ENCODE data around the gene LAMB3.
"Not testable (repeated sequence)": the region's sequence is repeated elsewhere in the genome, so short reads cannot be mapped to it uniquely, and the experiment has no call there.

The LAMB3 gene

GRCh38 chr1:209652121-209652735 lies at the start of gene LAMB3:
Gene LAMB3 (minus strand): TSS chr1:209652425. CDS start chr1:209650944, 1,481 bp downstream.
- no peak for DNase-seq (ENCODE audit: low read depth, low spot score)

GRCh38 chr1:209700686-209701085 lies 48.5 kb upstream of the LAMB3 start:
- not testable (repeated sequence) for DNase-seq (ENCODE audit: low read depth, low spot score)

- DNase-seq (ENCODE audit: low read depth, low spot score) = no peak
These were observed 44.9 kb upstream of the LAMB3 start for GRCh38 chr1:209697126-209697525.

- DNase-seq (ENCODE audit: low read depth, low spot score) = no peak
These were observed 44.4 kb upstream of the LAMB3 start for GRCh38 chr1:209696673-209697072.

GRCh38 chr1:209692745-209693504 lies 40.7 kb upstream of the LAMB3 start:
- peak; percentile 54 for DNase-seq (ENCODE audit: low read depth, low spot score)

GRCh38 chr1:209692296-209692695 lies 40.1 kb upstream of the LAMB3 start:
- no peak for DNase-seq (ENCODE audit: low read depth, low spot score)

GRCh38 chr1:209691237-209691636 lies 39.0 kb upstream of the LAMB3 start:
- DNase-seq (ENCODE audit: low read depth, low spot score) = no peak

GRCh38 chr1:209689477-209689876 lies 37.3 kb upstream of the LAMB3 start:
- no peak for DNase-seq (ENCODE audit: low read depth, low spot score)

GRCh38 chr1:209688746-209689234 lies 36.6 kb upstream of the LAMB3 start:
- no peak for DNase-seq (ENCODE audit: low read depth, low spot score)

- DNase-seq (ENCODE audit: low read depth, low spot score) = no peak
These were observed 34.1 kb upstream of the LAMB3 start for GRCh38 chr1:209686322-209686721.

GRCh38 chr1:209685821-209686220 lies 33.6 kb upstream of the LAMB3 start:
- DNase-seq (ENCODE audit: low read depth, low spot score) = no peak

GRCh38 chr1:209678981-209679539 lies 26.8 kb upstream of the LAMB3 start:
- no peak for DNase-seq (ENCODE audit: low read depth, low spot score)

GRCh38 chr1:209675565-209676154 lies 23.4 kb upstream of the LAMB3 start:
- no peak for DNase-seq (ENCODE audit: low read depth, low spot score)

- no peak for DNase-seq (ENCODE audit: low read depth, low spot score)
These were observed 22.8 kb upstream of the LAMB3 start, which contains the start of gene G0S2 for GRCh38 chr1:209674957-209675564. Gene G0S2 (plus strand): TSS chr1:209675412. CDS start chr1:209675685, 273 bp downstream.

GRCh38 chr1:209673631-209674417 lies 21.6 kb upstream of the LAMB3 start:
- DNase-seq (ENCODE audit: low read depth, low spot score) = no peak

GRCh38 chr1:209672705-209673630 lies 20.7 kb upstream of the LAMB3 start:
- no peak for DNase-seq (ENCODE audit: low read depth, low spot score)

- no peak for DNase-seq (ENCODE audit: low read depth, low spot score)
These were observed 18.3 kb upstream of the LAMB3 start for GRCh38 chr1:209670441-209671082.

- no peak for DNase-seq (ENCODE audit: low read depth, low spot score)
These were observed 15.5 kb upstream of the LAMB3 start for GRCh38 chr1:209667708-209668107.

- no peak for DNase-seq (ENCODE audit: low read depth, low spot score)
These were observed 14.9 kb upstream of the LAMB3 start for GRCh38 chr1:209667103-209667502.

Data from activated CD4-positive, CD25-positive, alpha-beta regulatory T cell treated with anti-CD3 and anti-CD28 coated beads, Interleukin-2, amount 50 U/mL, for 16 hours (primary cell).